ENCODE data around the gene YIPF1.
A peak's percentile ranks its signal among the peaks of the same experiment; 100 is the strongest.

Gene YIPF1

GRCh38 chr1:53860967-53861411, 28.6 kb downstream of the YIPF1 start:
- TF ChIP-seq, protein P1, sequence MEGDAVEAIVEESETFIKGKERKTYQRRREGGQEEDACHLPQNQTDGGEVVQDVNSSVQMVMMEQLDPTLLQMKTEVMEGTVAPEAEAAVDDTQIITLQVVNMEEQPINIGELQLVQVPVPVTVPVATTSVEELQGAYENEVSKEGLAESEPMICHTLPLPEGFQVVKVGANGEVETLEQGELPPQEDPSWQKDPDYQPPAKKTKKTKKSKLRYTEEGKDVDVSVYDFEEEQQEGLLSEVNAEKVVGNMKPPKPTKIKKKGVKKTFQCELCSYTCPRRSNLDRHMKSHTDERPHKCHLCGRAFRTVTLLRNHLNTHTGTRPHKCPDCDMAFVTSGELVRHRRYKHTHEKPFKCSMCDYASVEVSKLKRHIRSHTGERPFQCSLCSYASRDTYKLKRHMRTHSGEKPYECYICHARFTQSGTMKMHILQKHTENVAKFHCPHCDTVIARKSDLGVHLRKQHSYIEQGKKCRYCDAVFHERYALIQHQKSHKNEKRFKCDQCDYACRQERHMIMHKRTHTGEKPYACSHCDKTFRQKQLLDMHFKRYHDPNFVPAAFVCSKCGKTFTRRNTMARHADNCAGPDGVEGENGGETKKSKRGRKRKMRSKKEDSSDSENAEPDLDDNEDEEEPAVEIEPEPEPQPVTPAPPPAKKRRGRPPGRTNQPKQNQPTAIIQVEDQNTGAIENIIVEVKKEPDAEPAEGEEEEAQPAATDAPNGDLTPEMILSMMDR (IDR thresholded peaks at IDR 0.05): peak; percentile 65
- no peak for DNase-seq (ENCODE audit: low spot score)
- no peak overlapping the region for H3K27ac ChIP-seq
- H3K4me3 ChIP-seq: no peak overlapping the region

DNA sequence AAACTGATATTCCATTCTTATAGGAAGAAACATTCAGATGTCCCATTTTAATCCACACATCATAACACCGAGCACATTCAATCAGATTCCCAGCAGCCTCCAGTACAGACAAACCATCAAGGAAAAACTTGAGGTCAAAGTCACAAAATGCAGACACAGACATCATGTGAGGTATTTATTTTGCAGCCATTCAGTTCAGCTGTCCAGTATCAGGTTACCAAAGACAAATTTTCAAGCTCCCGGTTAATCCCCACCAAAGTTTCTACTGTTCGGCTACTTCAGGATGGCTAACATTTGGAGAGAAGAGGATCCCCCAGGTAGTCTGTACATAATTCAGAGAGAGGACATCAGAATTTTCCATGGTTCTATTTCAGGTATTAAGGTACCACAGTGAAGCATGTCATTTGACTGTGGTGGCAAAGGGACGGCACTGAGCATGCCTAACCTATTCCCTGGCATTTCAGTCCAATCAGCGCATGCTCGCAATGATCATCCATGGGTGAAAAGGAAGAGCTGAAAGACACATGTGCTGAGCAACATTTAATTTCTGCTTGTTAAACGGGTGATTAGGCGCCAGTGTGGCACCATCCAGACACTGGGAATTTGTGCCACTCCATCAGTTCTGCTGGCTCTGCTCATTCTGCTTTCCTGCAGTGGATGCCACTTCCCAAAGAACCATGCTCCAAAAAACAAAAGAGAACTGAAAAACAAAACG, 37.9 kb downstream of the YIPF1 start:
- DNase-seq (ENCODE audit: low spot score): no peak
- H3K4me3 ChIP-seq: no peak overlapping the region
- no peak overlapping the region for H3K27ac ChIP-seq
- TF ChIP-seq, protein P1 (IDR thresholded peaks at IDR 0.05): no peak

- TF ChIP-seq, protein P1 (IDR thresholded peaks at IDR 0.05): no peak
- H3K27ac ChIP-seq: no peak overlapping the region
- DNase-seq (ENCODE audit: low spot score): no peak
- H3K4me3 ChIP-seq: no peak overlapping the region
Observed at GRCh38 chr1:53850082-53850673, 39.4 kb downstream of the YIPF1 start.

- H3K4me3 ChIP-seq: no peak overlapping the region
- DNase-seq (ENCODE audit: low spot score): no peak
Observed at GRCh38 chr1:53847980-53848379, 41.6 kb downstream of the YIPF1 start.

GRCh38 chr1:53842347-53842746, 47.2 kb downstream of the YIPF1 start:
- TF ChIP-seq, protein P1 (IDR thresholded peaks at IDR 0.05): no peak
- no peak for DNase-seq (ENCODE audit: low spot score)
- Histone ChIP-seq H3K4me3 (no peak overlapping the region), H3K27ac (no peak overlapping the region)

More at GRCh38 chr1:53847980-53848379, 41.6 kb downstream of the YIPF1 start:
- no peak overlapping the region for H3K27ac ChIP-seq
- TF ChIP-seq, protein P1 (IDR thresholded peaks at IDR 0.05): no peak

DNA sequence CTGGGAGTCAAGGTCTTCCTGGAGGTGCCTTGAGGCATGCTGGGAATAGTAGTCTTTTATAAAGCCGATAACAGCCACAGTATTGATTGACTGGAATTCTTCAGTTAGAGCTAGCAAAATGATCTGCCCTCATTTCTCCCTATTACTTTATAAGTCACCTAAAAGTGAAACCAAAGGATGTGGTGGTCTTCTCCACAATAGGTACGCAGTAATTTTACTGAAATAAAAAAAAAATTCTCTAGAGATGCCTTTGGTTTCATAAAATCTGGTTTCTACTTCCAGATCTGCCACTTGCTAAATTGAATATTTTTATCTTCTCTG, 51.0 kb downstream of the YIPF1 start:
- TF ChIP-seq, protein P1 (IDR thresholded peaks at IDR 0.05): no peak
- H3K27ac ChIP-seq: peak overlapping the region; percentile 87 to 95
- peak overlapping the region; percentile 73 for H3K4me3 ChIP-seq
- no peak for DNase-seq (ENCODE audit: low spot score)

Data from coronary artery (tissue), 2 donors.